HPDE6-E6E7 (cell line): ENCODE measurements around the gene DDX31.

ENCODE experiments used
- DNase-seq: peaks from one replicate; pipeline ENCODE4 v3.0.0; 2011; ENCODE audit warnings: missing footprints; ENCODE audit errors: extremely low spot score

Gene DDX31

DNA sequence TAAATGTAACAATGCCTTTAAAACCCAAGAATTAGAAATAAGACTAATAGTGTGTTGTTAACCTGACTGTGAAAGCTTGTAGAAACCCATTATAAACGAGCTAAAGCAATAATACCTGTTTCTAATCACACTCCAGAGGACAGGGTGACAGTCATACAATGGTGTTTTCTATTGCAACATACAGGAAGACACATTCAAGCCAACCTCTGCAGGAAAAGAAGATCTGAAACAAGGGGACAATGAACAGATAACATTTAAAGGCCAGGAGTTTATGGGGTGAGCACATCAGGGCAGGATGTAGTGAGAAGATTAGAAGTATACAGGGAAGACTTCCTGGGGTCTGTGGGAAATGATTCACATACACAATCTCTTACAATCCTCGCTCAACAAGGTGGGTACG, 73.6 kb downstream of the DDX31 start:
- DNase-seq, result no peak

DNA sequence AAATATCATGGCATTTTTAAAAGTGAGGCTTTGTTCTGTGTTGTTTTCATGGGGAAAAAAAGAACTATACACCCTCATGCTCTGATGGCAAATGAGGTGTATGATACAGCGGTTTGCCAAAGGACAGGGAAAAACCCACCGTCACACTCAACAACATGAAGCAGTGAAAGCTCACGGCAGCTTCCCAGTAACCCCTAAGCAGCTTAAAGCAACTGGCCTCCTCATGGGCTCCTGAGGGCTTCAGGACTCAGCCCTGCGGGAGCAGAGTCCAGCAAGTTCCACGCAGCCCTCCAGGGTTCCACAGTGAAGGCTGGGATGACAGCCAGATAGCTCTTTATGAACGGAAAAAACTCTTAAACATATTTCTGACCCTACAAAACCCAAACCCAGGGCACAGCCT, 74.5 kb downstream of the DDX31 start:
- no peak for DNase-seq

- DNase-seq, result no peak
These were observed 75.4 kb downstream of the DDX31 start for GRCh38 chr9:132594412-132594811.

DNA sequence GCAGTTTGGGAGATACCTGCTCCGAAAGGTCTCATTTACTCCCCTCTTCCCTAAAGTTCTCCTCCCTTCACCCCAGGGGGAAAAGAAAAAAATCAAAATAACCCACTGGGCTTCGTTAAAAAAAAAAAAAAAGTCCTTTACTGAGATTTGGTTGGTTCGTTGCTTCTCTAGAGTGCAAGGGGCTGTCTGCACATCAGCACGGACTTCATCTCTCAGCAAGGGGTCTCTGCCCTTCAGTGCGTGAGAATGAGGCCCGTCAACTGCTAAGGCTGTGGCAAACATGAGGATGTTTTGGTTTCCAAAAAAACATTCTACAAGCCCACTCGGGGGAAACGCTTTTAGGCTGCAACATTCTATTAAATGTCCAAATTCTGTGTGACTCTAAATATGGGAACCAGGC, 77.3 kb downstream of the DDX31 start:
- no peak for DNase-seq

DNA sequence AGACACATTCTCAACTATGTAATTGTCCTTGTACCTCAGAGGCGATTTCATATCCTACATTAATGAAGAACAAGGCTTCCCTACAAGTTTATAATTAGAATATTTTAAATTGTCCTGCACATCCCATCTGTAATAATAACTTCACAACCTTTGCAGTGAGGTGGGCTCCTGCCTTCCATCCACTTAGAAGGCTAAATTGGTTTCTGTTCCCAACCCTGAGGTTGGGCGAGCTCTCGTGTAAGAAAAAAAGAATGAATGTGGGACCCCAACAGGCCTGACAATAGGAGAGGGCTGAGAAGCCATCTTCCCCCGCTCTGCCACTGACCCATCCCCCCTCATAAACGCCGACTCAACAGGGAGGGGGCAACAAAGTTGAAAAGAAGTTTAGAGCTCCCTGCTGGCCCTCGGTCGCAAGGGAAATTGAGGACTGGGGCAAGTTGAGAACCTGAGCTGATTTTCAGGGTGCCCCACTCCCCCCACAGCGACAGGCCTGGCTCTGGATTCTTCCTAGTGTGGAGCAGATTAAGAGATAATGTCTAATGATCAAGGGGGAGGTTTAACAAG, 78.0 kb downstream of the DDX31 start:
- DNase-seq, result no peak

DNA sequence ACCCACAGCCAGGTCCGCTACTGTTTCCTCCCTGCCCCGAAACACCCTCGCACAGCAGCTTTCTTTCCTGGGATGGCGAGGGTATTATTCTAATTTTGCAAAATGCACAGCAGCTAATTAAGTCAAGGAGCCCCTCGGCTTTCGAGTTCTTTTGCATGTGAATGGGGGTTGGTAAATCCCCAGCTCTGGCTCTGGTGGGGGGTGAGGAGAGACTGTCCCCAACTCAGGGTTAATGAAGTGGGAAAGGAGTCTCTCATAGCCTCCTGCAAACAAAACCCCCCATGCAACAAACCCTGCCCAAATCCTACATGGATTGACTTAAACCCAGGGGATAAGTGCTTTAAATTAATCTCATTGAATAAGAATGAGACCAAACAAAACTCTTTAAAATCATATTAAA, 78.5 kb downstream of the DDX31 start:
- no peak for DNase-seq

- no peak for DNase-seq
These were observed 79.2 kb downstream of the DDX31 start for GRCh38 chr9:132590318-132591182.

- no peak for DNase-seq
These were observed 79.8 kb downstream of the DDX31 start for GRCh38 chr9:132590037-132590317.

- DNase-seq, result no peak
These were observed 80.4 kb downstream of the DDX31 start for GRCh38 chr9:132589148-132590036.

DNA sequence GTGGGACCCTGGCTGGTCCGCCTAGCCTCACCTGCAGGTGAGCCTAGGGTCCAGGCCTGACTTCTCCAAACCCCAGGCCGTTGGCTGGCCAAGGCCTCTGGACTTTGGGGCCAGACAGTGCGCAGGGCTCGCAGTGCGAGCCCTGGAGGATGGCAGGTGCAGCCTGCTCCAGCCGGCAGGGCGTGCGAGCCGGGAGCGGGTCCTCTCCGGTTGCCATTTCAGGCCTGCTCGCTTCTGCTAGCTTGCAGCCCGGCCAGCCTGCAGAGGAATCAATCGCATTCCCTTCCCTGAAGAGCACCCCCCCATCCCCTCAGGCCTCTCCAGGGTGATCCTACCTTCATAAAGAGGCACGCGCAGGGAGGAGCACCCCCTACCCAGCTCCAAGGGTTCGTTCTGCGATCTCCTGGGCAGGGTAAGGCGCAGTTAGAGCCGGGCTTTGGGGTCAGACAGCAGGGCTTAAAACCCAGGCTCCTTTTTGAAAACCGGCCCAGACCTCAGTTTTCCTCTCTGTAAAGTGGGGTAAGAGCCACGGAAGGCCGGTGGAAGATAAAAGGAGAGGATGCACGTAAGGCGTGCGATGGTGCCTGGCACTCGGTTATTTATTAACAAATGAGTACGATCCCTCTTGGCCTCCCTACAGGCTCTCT, 81.2 kb downstream of the DDX31 start:
- DNase-seq, result no peak

DNA sequence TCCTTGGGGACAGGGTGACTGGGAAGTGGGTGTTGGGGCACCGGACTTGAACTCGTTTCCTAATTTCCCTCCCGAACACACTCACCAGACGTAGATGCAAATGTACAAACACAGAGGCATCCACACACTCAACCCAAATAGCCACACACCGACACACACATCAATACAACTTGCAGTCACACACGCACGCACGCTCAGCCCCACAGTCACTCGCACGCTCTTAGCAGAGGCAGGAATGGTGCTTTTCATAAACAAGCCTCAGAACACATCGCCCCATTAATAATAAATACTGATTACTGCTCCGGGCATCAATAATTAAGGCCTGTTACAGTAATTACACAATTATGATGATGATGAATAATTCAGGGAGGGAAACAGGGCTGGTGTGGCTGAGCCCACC, 81.7 kb downstream of the DDX31 start:
- DNase-seq, result no peak

GRCh38 chr9:132587592-132587955, 82.2 kb downstream of the DDX31 start:
- DNase-seq, result no peak

GRCh38 chr9:132586830-132587591, 82.8 kb downstream of the DDX31 start:
- DNase-seq, result no peak

DNA sequence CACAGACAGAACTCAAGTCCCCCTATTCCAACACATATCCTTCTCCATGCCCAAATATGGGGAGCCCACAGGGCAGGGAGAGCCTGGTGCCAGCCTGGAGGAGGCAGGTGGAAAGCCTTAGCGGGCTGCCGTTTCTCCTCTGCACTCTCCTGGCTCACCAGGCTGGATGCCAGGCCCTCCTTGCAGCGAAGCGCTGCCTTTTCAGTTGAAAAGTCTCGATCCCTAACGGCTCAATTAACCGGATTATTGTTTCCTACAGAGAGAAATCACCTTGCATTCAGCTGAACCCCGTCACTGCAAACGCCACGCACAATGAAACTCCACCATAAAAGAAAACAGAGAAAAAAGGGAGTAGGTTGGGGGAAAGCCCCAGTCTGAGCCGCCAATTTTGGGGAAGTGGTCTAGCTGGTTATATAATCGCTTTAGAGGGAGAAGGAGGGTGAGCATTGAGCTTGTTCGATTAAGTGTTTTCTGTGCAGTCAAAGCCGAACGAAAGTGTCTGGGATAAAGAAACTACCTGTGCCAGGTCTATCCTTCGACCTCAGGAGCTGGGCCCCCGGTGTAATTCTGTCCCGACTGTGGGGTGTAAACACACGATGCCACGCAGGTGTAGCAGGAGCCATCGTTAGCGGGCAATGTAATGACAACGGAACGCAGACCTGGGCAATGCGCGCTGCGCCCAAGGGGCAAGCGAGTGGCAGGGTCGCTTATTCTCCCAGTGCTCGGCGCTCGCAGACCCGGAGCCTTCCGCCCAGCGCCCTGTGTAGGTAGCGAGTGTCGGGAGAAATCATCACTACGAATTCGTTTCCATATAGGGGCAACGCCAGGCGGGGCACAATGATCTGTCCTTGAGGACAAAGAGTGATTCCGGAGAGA, 83.6 kb downstream of the DDX31 start:
- DNase-seq, result no peak

DNA sequence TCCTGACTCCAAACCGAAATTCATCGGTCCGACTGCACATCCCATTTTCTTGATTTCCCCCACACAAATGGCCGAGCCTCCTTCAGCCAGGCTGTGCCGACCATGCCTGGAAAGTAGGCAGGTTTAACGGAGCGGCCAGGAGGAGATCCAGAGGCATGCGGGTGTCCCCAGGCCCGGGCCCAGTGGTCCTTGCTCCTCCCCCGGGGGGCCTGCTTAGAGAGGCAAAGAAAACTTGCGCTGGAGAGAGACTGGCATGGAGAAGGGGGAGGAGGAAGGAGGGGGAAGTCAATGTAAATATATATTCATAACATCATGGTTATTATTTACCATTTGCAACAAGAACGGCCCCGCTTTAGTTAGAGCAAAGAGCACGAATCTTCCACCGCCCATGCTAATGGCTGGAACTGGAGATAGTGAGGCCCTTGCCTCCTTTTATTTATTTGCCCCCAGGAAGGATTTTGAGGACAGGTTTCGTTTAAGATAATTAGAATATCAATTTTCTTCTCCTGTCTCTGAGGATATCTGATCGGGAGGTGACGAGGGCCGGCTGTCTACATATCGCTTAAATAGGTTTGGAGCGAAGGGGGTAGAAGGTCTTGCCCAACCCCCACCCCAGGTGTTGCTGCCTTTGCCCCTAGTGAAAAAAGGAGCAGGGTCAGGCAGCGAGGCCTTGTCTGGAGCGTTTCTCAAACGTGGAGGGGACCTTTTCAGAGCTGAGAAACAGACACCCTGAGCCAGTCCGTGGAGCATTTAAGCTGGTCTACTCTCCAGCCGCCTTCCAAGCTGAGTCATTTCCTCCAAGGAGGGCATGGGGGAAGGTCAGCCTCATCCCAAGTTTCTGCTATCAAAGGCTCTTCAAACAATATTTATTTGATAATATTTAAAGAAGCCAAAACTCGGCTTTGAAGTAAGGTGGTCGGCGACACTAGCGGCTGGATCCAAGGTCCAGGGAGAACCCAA, 84.9 kb downstream of the DDX31 start:
- DNase-seq, result no peak

GRCh38 chr9:132583584-132584304, 86.0 kb downstream of the DDX31 start:
- DNase-seq, result no peak

- no peak for DNase-seq
These were observed 86.8 kb downstream of the DDX31 start for GRCh38 chr9:132582786-132583583.

GRCh38 chr9:132582276-132582785, 87.5 kb downstream of the DDX31 start, which contains the start of gene BARHL1:
TSS of gene BARHL1 (plus strand) at chr9:132582606. CDS start at chr9:132582798, 192 bp downstream.
- DNase-seq, result no peak
